OCI-LY3 (cell line): ENCODE measurements around the gene OR5H1.
"Not testable (repeated sequence)": the region's sequence is repeated elsewhere in the genome, so short reads cannot be mapped to it uniquely, and the experiment has no call there.

ENCODE experiments used
- H2AFZ ChIP-seq: fragments of 200-600, 300-600 bp; shearing (Covaris generic); 2 replicates; pipeline ENCODE4 v1.6.0; 2014; ENCODE audit warnings: antibody characterized with exemption, low read depth, low read length
- H3K27ac ChIP-seq: fragments of 200-600, 300-600 bp; sonication (generic); 2 replicates; pipeline ENCODE4 v1.5.1; 2014; ENCODE audit warnings: mild to moderate bottlenecking, low read length, moderate library complexity, mixed read lengths
- H3K27me3 ChIP-seq: fragments of 200-600, 300-600 bp; sonication (generic); 2 replicates; pipeline ENCODE4 v1.6.1; 2014; ENCODE audit warnings: low read depth, low read length, mixed read lengths
- H3K36me3 ChIP-seq: fragments of 200-600, 300-600 bp; sonication (generic); replicated peaks from 2 replicates; pipeline ENCODE3; 2014; ENCODE audit warnings: low read depth, low read length, mixed read lengths
- H3K4me1 ChIP-seq: fragments of 300-600, 200-600 bp; sonication (generic); 2 replicates; pipeline ENCODE4 v1.6.1; 2014; ENCODE audit warnings: low read length, mixed read lengths
- H3K4me2 ChIP-seq: fragments of 200-600, 300-600 bp; sonication (generic); 2 replicates; pipeline ENCODE4 v1.6.1; 2014; ENCODE audit warnings: low read length, mixed read lengths
- H3K4me3 ChIP-seq: fragments of 300-600, 200-600 bp; sonication (generic); 2 replicates; pipeline ENCODE4 v1.5.1; 2014; ENCODE audit warnings: antibody characterized with exemption, mild to moderate bottlenecking, low read length, moderate library complexity
- H3K79me2 ChIP-seq: fragments of 300-600, 200-600 bp; shearing (Covaris generic); 2 replicates; pipeline ENCODE4 v1.6.1; 2014; ENCODE audit warnings: mild to moderate bottlenecking, low read length, mixed read lengths
- H3K9ac ChIP-seq: fragments of 300-600, 200-600 bp; shearing (Covaris generic); 2 replicates; pipeline ENCODE4 v1.6.0; 2014; ENCODE audit warnings: mild to moderate bottlenecking, low read length, moderate library complexity
- H3K9me3 ChIP-seq: fragments of 200-600, 300-600 bp; shearing (Covaris generic); 2 replicates; pipeline ENCODE4 v1.6.1; 2014; ENCODE audit warnings: low read length, mixed read lengths; ENCODE audit not compliant: insufficient read depth
- H4K20me1 ChIP-seq: fragments of 200-600, 300-600 bp; sonication (generic); 2 replicates; pipeline ENCODE4 v1.6.1; 2016; ENCODE audit warnings: low read length, mixed read lengths; ENCODE audit not compliant: insufficient read depth
- CTCF ChIP-seq: fragments of 200-600, 300-600 bp; sonication (generic); IDR thresholded peaks from 2 replicates; pipeline ENCODE4 v1.5.1; 2014; ENCODE audit warnings: antibody characterized with exemption, low read length, low read depth
- EZH2phosphoT487 ChIP-seq: fragments of 200-600 bp; shearing (Covaris generic); IDR thresholded peaks from 2 replicates; pipeline ENCODE4 v1.6.1; 2018; ENCODE audit warnings: antibody characterized with exemption, mixed run types, low read depth

Gene OR5H1

GRCh38 chr3:98147179-98147578 is 16.7 kb downstream of the OR5H1 start, which contains the start of gene OR5H14:
Gene OR5H14, plus strand, starts transcription at chr3:98147479. Its CDS starts 1,907 bp downstream, at chr3:98149386.
- TF ChIP-seq EZH2phosphoT487, result no peak
- TF ChIP-seq CTCF, result no peak
- Histone ChIP-seq H3K27me3 (no peaks in the 10 kb centered on the region), H3K4me2 (no peak within 1 kb of the TSS), H3K9ac (no peak within 1 kb of the TSS), H3K79me2 (no peaks in the 10 kb centered on the region), H2AFZ (no peak within 1 kb of the TSS), H4K20me1 (no peaks in the 10 kb centered on the region), H3K4me1 (0 out of 2 replicates have a peak, but pooled peaks cover 5% of the 10 kb centered on the region), H3K9me3 (no peaks in the 10 kb centered on the region), H3K36me3 (no peaks in the 10 kb centered on the region), H3K4me3 (no peak within 1 kb of the TSS), H3K27ac (no peak within 1 kb of the TSS)

GRCh38 chr3:98148751-98149150 is 18.2 kb downstream of the OR5H1 start:
- no peak overlapping the region for H3K9ac ChIP-seq
- H2AFZ ChIP-seq, result no peak overlapping the region
- H3K27me3 ChIP-seq, result no peaks in the 10 kb centered on the region
- H3K79me2 ChIP-seq, result no peaks in the 10 kb centered on the region
- no peak overlapping the region for H3K4me2 ChIP-seq
- H3K27ac ChIP-seq, result no peak overlapping the region
- H3K36me3 ChIP-seq, result no peaks in the 10 kb centered on the region
- no peaks in the 10 kb centered on the region for H4K20me1 ChIP-seq
- TF ChIP-seq EZH2phosphoT487 (no peak), CTCF (no peak)
- H3K4me1 ChIP-seq, result 0 out of 2 replicates have a peak, but pooled peaks cover 5% of the 10 kb centered on the region
- H3K9me3 ChIP-seq, result no peaks in the 10 kb centered on the region
- H3K4me3 ChIP-seq, result no peak overlapping the region

GRCh38 chr3:98149456-98149855 is 18.9 kb downstream of the OR5H1 start:
- not testable (repeated sequence) for H3K4me2 ChIP-seq, H3K79me2 ChIP-seq, H3K9ac ChIP-seq, H2AFZ ChIP-seq, H3K27ac ChIP-seq, H3K27me3 ChIP-seq, H3K9me3 ChIP-seq, H3K4me3 ChIP-seq, H4K20me1 ChIP-seq, H3K36me3 ChIP-seq, H3K4me1 ChIP-seq

GRCh38 chr3:98151241-98151640 is 20.7 kb downstream of the OR5H1 start:
- Histone ChIP-seq H3K27me3 (no peaks in the 10 kb centered on the region), H4K20me1 (no peaks in the 10 kb centered on the region), H3K9ac (no peak overlapping the region), H3K79me2 (no peaks in the 10 kb centered on the region), H3K4me2 (no peak overlapping the region), H3K9me3 (no peaks in the 10 kb centered on the region), H3K36me3 (no peaks in the 10 kb centered on the region), H3K4me1 (0 out of 2 replicates have a peak, but pooled peaks cover 5% of the 10 kb centered on the region), H3K27ac (no peak overlapping the region), H2AFZ (no peak overlapping the region), H3K4me3 (no peak overlapping the region)
- TF ChIP-seq EZH2phosphoT487, result no peak

- Histone ChIP-seq H3K9ac (no peak within 1 kb of the TSS), H4K20me1 (no peaks in the 10 kb centered on the region), H2AFZ (no peak within 1 kb of the TSS), H3K9me3 (no peaks in the 10 kb centered on the region), H3K4me2 (no peak within 1 kb of the TSS), H3K4me1 (peaks cover 18% of the 10 kb centered on the region), H3K79me2 (no peaks in the 10 kb centered on the region), H3K36me3 (no peaks in the 10 kb centered on the region), H3K4me3 (no peak within 1 kb of the TSS), H3K27me3 (no peaks in the 10 kb centered on the region), H3K27ac (no peak within 1 kb of the TSS)
- TF ChIP-seq CTCF (no peak), EZH2phosphoT487 (no peak)
Measured at GRCh38 chr3:98166396-98166795, 35.9 kb downstream of the OR5H1 start, which contains the start of gene OR5H15. Gene OR5H15, plus strand, starts transcription at chr3:98166696. Its CDS starts 2,004 bp downstream, at chr3:98168700.
